Central memory CD8-positive, alpha-beta T cell (primary cell): ENCODE data around the gene OPCML.

Experiments
- ATAC-seq: fragments of 150-1000 bp; cut with Tn5 transposase; replicated peaks from 2 replicates; pipeline ENCODE4 v1.10.0; 2022; ENCODE audit warnings: mild to moderate bottlenecking, moderate FRiP score, moderate number of reproducible peaks; ENCODE audit not compliant: poor library complexity, severe bottlenecking; ENCODE audit errors: extremely low read depth
- DNase-seq, 2 donors: peaks; one replicate each; pipeline ENCODE4 v3.0.0; 2021; ENCODE audit warnings: low spot score in 2 of 2
- H3K27ac Mint-ChIP-seq: one replicate; pipeline ENCODE4 v1.8.0; 2022; ENCODE audit warnings: low read depth, mild to moderate bottlenecking, moderate library complexity, mixed read lengths
- H3K27me3 Mint-ChIP-seq: one replicate; pipeline ENCODE4 v1.8.0; 2022; ENCODE audit warnings: mixed read lengths
- H3K36me3 Mint-ChIP-seq: one replicate; pipeline ENCODE4 v1.8.0; 2022; ENCODE audit warnings: mild to moderate bottlenecking, moderate library complexity, mixed read lengths; ENCODE audit not compliant: insufficient read depth
- H3K4me1 Mint-ChIP-seq: one replicate; pipeline ENCODE4 v1.8.0; 2022; ENCODE audit warnings: mixed read lengths
- H3K4me3 Mint-ChIP-seq: one replicate; pipeline ENCODE4 v1.8.0; 2022; ENCODE audit warnings: mild to moderate bottlenecking, moderate library complexity, mixed read lengths
- H3K9me3 Mint-ChIP-seq: one replicate; pipeline ENCODE4 v1.8.0; 2022; ENCODE audit warnings: mixed read lengths

OPCML gene

DNA sequence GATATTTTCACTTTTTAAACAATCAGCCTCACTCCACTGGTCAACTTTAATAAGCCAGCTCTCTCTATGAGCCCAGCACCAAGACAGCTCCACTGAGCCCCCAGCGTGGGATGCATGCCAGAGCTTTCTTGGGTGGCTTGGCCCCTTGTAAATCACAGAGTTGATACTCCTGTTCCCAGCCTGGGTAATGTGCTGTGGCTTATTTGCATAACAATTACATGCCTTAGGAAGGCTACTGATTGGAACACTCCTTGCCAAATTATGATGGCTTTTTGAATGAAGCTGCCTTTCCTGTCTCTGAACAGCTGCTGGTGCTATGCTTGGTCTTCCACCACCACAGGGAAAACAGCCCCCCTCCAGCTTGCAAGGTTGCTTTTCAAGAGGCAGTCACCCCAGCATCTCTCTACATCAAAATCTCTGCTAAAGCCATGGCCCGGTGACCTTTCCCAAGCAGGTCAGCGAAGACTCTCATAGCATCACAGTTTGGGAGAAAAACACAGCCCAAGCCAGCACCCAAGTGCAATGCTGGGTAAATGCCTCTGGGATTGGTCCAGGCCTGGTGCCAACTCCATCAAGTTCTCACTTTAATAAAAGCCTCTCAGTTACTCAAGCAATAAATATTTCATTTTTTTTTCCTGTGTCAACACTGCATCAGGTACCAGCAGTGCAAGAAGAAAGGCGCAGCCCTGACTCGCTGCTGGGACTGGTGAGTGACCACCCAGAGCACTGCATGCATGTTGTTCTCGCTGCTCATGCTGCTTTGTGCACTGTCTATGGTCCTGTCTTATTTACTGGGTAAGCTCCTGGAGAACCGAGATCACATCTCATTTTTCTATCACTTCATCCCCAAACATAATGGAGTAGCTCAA is 549.3 kb downstream of the OPCML start:
- Mint-ChIP-seq H3K4me3 (no peak overlapping the region), H3K4me1 (no peaks in the 10 kb centered on the region), H3K27me3 (no peaks in the 10 kb centered on the region), H3K9me3 (peaks cover 23% of the 10 kb centered on the region), H3K27ac (no peak overlapping the region), H3K36me3 (no peaks in the 10 kb centered on the region)
- DNase-seq (no peak), ATAC-seq (no peak)

DNA sequence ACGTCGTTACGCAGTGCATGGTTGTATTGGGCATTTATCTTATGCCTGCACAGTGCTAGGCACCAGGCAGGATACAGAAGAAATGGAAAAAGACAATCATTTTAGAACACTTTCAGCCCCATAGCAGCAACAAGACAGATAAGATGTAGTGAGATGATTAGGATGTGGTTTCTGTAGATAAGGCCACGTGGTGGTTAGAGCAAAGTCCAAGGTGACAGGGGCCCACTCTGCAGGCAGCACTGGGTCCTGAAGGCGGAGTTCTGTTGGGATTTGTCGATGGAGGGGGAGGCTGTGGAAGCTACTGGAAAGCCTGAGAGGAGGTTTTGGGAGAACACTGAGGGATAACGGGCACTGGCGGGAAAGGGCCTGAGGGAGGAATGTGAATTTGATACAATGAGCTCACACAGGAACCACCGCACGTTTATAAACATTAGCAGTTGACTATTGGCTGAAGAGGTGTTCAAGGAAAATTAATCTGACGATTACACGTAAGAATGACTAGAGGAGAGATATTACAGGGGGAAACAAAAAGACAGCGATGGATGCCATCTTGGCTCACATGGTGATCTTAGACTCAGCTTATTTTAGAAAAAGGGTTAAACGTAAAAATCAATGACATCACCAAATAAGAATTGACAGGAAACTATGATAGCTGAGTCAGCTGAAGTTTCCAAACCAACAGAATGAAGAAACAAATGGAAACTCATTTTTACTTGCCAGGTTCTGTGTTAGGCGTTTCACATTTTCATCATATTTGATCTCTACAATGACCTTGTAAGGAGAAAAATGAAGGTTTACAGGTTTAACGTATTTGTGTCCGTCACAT is 551.0 kb downstream of the OPCML start:
- Mint-ChIP-seq H3K27ac (no peak overlapping the region), H3K9me3 (peaks cover 17% of the 10 kb centered on the region), H3K36me3 (no peaks in the 10 kb centered on the region), H3K27me3 (no peaks in the 10 kb centered on the region), H3K4me3 (no peak overlapping the region), H3K4me1 (no peaks in the 10 kb centered on the region)
- ATAC-seq: no peak
- no peak for DNase-seq

DNA sequence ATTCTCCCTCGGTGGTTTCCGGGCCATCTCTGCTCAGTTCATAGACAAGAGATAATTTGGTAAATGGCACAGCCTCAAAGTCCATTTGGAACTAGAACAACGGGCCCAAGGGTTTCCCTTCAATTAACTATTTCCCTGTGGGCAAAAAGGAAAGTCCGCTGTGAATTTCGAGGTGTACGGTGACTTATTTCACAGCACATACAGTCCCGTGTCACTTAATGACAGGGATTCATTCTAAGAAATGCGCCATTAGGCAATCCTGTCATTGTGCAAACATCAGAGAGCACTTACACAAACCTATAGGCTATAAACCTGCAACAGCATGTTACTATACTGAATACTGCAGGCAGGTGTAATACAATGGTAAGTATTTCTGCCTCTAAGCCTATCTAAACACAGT is 551.6 kb downstream of the OPCML start:
- no peak overlapping the region for H3K27ac Mint-ChIP-seq
- H3K4me1 Mint-ChIP-seq: no peaks in the 10 kb centered on the region
- H3K9me3 Mint-ChIP-seq: peaks cover 17% of the 10 kb centered on the region
- no peaks in the 10 kb centered on the region for H3K36me3 Mint-ChIP-seq
- DNase-seq (no peak), ATAC-seq (no peak)
- no peak overlapping the region for H3K4me3 Mint-ChIP-seq
- no peaks in the 10 kb centered on the region for H3K27me3 Mint-ChIP-seq

GRCh38 chr11:132977746-132978145 is 554.6 kb downstream of the OPCML start:
- no peaks in the 10 kb centered on the region for H3K36me3 Mint-ChIP-seq
- no peak overlapping the region for H3K27ac Mint-ChIP-seq
- DNase-seq (no peak), ATAC-seq (no peak)
- no peaks in the 10 kb centered on the region for H3K4me1 Mint-ChIP-seq
- H3K4me3 Mint-ChIP-seq: no peak overlapping the region
- H3K9me3 Mint-ChIP-seq: peaks cover 15% of the 10 kb centered on the region
- H3K27me3 Mint-ChIP-seq: no peaks in the 10 kb centered on the region

GRCh38 chr11:132977241-132977640 is 555.1 kb downstream of the OPCML start:
- DNase-seq (no peak), ATAC-seq (no peak)
- H3K4me3 Mint-ChIP-seq: no peak overlapping the region
- H3K27ac Mint-ChIP-seq: no peak overlapping the region
- no peaks in the 10 kb centered on the region for H3K4me1 Mint-ChIP-seq
- no peaks in the 10 kb centered on the region for H3K27me3 Mint-ChIP-seq
- H3K9me3 Mint-ChIP-seq: peaks cover 13% of the 10 kb centered on the region
- H3K36me3 Mint-ChIP-seq: no peaks in the 10 kb centered on the region

DNA sequence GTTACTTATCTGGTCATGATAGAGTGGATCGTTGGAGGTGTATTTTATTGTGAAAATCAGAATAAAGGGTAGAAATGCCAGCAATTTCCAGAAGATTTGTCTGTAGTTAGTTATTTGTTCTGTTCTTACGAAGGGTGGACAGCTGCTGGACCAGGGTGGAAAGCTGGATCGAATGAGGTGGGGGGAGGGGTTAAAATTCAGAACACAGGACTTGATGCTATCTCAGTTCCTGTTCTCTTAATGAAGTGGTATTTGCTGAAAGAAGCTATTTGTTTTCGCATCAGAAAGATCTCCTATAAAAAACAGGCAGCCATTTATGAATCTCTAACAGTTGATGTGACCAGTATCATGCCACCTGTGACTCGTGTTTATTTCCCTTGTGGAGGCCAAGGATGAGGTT is 556.2 kb downstream of the OPCML start:
- Mint-ChIP-seq H3K27ac (no peak overlapping the region), H3K27me3 (no peaks in the 10 kb centered on the region), H3K9me3 (peaks cover 6% of the 10 kb centered on the region), H3K36me3 (no peaks in the 10 kb centered on the region), H3K4me1 (no peaks in the 10 kb centered on the region), H3K4me3 (no peak overlapping the region)
- no peak for ATAC-seq
- DNase-seq: no peak

DNA sequence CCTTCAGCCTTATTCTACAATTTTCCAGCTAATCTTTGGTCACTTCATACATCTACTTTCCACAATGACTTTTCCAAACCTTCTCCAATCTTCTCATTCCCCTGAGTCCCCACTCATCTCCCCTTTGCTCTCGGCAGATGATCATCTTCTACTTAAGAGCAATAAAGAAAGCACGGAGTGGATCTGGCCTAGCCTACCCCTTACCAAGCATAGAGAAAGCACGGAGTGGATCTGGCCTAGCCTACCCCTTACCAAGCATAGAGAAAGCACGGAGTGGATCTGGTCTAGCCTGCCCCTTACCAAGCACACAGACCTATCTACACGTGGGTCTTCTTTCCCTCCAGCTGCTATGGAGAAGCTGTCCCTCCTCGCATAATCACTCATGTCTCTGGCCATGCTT is 558.6 kb downstream of the OPCML start:
- H3K4me3 Mint-ChIP-seq: no peak overlapping the region
- no peak for ATAC-seq
- no peaks in the 10 kb centered on the region for H3K36me3 Mint-ChIP-seq
- peaks cover 4% of the 10 kb centered on the region for H3K9me3 Mint-ChIP-seq
- no peak for DNase-seq
- no peak overlapping the region for H3K27ac Mint-ChIP-seq
- H3K4me1 Mint-ChIP-seq: no peaks in the 10 kb centered on the region
- H3K27me3 Mint-ChIP-seq: no peaks in the 10 kb centered on the region

DNA sequence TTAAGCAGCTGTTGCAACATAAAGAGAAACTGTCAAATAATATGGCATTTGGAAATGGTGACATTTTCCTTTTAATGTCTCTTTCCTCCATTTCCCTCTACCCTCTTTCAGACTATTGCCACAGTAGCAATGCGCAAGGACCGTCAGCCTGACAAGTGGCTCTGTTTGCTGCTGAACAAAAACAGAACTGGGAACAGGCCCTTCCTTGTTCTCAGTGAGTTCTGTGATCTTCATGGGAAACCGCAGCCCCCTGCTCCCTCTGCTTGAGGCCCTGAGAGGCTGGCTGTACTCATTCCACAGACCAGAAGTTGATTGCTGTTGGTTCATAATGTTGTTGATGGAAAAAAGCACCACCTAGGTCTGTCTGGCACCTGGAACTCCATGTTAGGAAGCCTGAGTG is 559.7 kb downstream of the OPCML start:
- H3K27me3 Mint-ChIP-seq: no peaks in the 10 kb centered on the region
- no peak overlapping the region for H3K4me3 Mint-ChIP-seq

GRCh38 chr11:132971351-132971750 is 561.0 kb downstream of the OPCML start:
- ATAC-seq: no peak
- Mint-ChIP-seq H3K4me1 (no peaks in the 10 kb centered on the region), H3K36me3 (no peaks in the 10 kb centered on the region), H3K27ac (no peak overlapping the region), H3K4me3 (no peak overlapping the region), H3K9me3 (peaks cover 4% of the 10 kb centered on the region), H3K27me3 (no peaks in the 10 kb centered on the region)
- no peak for DNase-seq

More for the DNA sequence above, 559.7 kb downstream of the OPCML start:
- Mint-ChIP-seq H3K9me3 (peaks cover 4% of the 10 kb centered on the region), H3K4me1 (no peaks in the 10 kb centered on the region), H3K36me3 (no peaks in the 10 kb centered on the region), H3K27ac (no peak overlapping the region)
- no peak for ATAC-seq
- DNase-seq: no peak

- DNase-seq: no peak
- H3K36me3 Mint-ChIP-seq: no peaks in the 10 kb centered on the region
- no peak overlapping the region for H3K4me3 Mint-ChIP-seq
- peaks cover 3% of the 10 kb centered on the region for H3K9me3 Mint-ChIP-seq
- H3K27me3 Mint-ChIP-seq: no peaks in the 10 kb centered on the region
- no peak overlapping the region for H3K27ac Mint-ChIP-seq
- ATAC-seq: no peak
- no peaks in the 10 kb centered on the region for H3K4me1 Mint-ChIP-seq
These were observed 562.4 kb downstream of the OPCML start for GRCh38 chr11:132969892-132970291.

GRCh38 chr11:132962041-132962440 is 570.3 kb downstream of the OPCML start:
- ATAC-seq (no peak), DNase-seq (no peak)
- H3K9me3 Mint-ChIP-seq: peaks cover 4% of the 10 kb centered on the region
- H3K27ac Mint-ChIP-seq: no peak overlapping the region
- no peaks in the 10 kb centered on the region for H3K36me3 Mint-ChIP-seq
- H3K4me3 Mint-ChIP-seq: no peak overlapping the region
- no peaks in the 10 kb centered on the region for H3K4me1 Mint-ChIP-seq
- H3K27me3 Mint-ChIP-seq: no peaks in the 10 kb centered on the region

GRCh38 chr11:132961453-132961852 is 570.8 kb downstream of the OPCML start:
- no peak for DNase-seq
- Mint-ChIP-seq H3K4me3 (no peak overlapping the region), H3K9me3 (peaks cover 4% of the 10 kb centered on the region)

More at GRCh38 chr11:132961453-132961852, 570.8 kb downstream of the OPCML start:
- Mint-ChIP-seq H3K27ac (no peak overlapping the region), H3K27me3 (no peaks in the 10 kb centered on the region), H3K4me1 (no peaks in the 10 kb centered on the region), H3K36me3 (no peaks in the 10 kb centered on the region)
- ATAC-seq: no peak
